GM19025 (cell line): ENCODE data around the gene COMP.
"Not testable (repeated sequence)": the region's sequence is repeated elsewhere in the genome, so short reads cannot be mapped to it uniquely, and the experiment has no call there.

Experiments used
- ATAC-seq: cut with Tn5 transposase; IDR thresholded peaks from one replicate; pipeline ENCODE4 v1.9.1; 2021; ENCODE audit warnings: mild to moderate bottlenecking, low read depth, moderate library complexity; ENCODE audit not compliant: unreplicated experiment

Gene COMP

GRCh38 chr19:18790566-18791314, at the start of gene COMP:
Gene COMP, minus strand, starts transcription at chr19:18791305. Its CDS starts 36 bp downstream, at chr19:18791269.
- ATAC-seq: no peak

- no peak for ATAC-seq
Measured at GRCh38 chr19:18840288-18841267, 49.5 kb upstream of the COMP start.

GRCh38 chr19:18839465-18840287, 48.6 kb upstream of the COMP start:
- no peak for ATAC-seq

- ATAC-seq: no peak
Measured at GRCh38 chr19:18834644-18834984, 43.5 kb upstream of the COMP start.

GRCh38 chr19:18833849-18834643, 42.9 kb upstream of the COMP start:
- ATAC-seq: no peak

- ATAC-seq: no peak
Measured at GRCh38 chr19:18833141-18833476, 42.0 kb upstream of the COMP start.

- ATAC-seq: peak; percentile 11
Measured at GRCh38 chr19:18832306-18833140, 41.4 kb upstream of the COMP start.

GRCh38 chr19:18831524-18832305, 40.6 kb upstream of the COMP start, which contains the start of gene UPF1:
Gene UPF1, plus strand, starts transcription at chr19:18831959. Its CDS starts 251 bp downstream, at chr19:18832210.
- ATAC-seq: peak; percentile 79

GRCh38 chr19:18830488-18830887, 39.4 kb upstream of the COMP start:
- no peak for ATAC-seq

GRCh38 chr19:18828786-18829185, 37.7 kb upstream of the COMP start:
- no peak for ATAC-seq

GRCh38 chr19:18817574-18817973, 26.5 kb upstream of the COMP start:
- ATAC-seq: no peak

- ATAC-seq: not testable (repeated sequence)
Measured at GRCh38 chr19:18816645-18817044, 25.5 kb upstream of the COMP start.

- no peak for ATAC-seq
Measured at GRCh38 chr19:18815673-18816072, 24.6 kb upstream of the COMP start.

- no peak for ATAC-seq
Measured at GRCh38 chr19:18814063-18814462, 23.0 kb upstream of the COMP start.

- not testable (repeated sequence) for ATAC-seq
Measured at GRCh38 chr19:18811638-18812037, 20.5 kb upstream of the COMP start.

GRCh38 chr19:18809149-18809868, 18.2 kb upstream of the COMP start:
- no peak for ATAC-seq

- no peak for ATAC-seq
Measured at GRCh38 chr19:18807861-18808331, 16.8 kb upstream of the COMP start.
